B cell (primary cell): Measurements from ENCODE around the gene PLA2G2F. TPM values are rescaled to one million over a fixed set of nuclear protein-coding genes. Genes with fewer than 3 reads are reported as not detected.

ENCODE experiments used
- ATAC-seq: fragments of 200-7000 bp; cut with Tn5 transposase; one replicate; pipeline ENCODE4 v1.10.0; 2021; ENCODE audit warnings: low read depth, mild to moderate bottlenecking, moderate number of reproducible peaks, moderate library complexity
- CTCF ChIA-PET: fragments of 350-600 bp; sonication (Branson Sonifier 250); formaldehyde crosslinking; loops from one replicate; lab custom pipeline; 2021; ENCODE audit warnings: antibody characterized with exemption, inconsistent platforms; lab: Charles Lee
- POLR2A ChIA-PET: fragments of 350-600 bp; sonication (Branson Sonifier 250); formaldehyde crosslinking; loops from one replicate; lab custom pipeline; 2021; ENCODE audit warnings: antibody characterized with exemption; lab: Charles Lee
- DNase-seq: peaks from one replicate; pipeline ENCODE4 v3.0.0; 2013
- H2AFZ ChIP-seq: 2 replicates; pipeline ENCODE4 v1.6.1; 2012; ENCODE audit warnings: mild to moderate bottlenecking, low read depth, low read length; ENCODE audit not compliant: insufficient read depth, poor library complexity, severe bottlenecking
- H3K27ac ChIP-seq, 2 donors: 1 replicate in 1 of 2; 2 replicates in 1 of 2; pipeline ENCODE4 v1.5.1; 2012 to 2013; ENCODE audit warnings: low read length in 2 of 2, mild to moderate bottlenecking in 2 of 2, moderate library complexity in 1 of 2
- H3K27me3 ChIP-seq, 4 experiments: fragments of 200-600 bp in 1 of 4; sonication (generic) in 1 of 4; replicated peaks in 1 of 4; 1 replicate in 2 of 4; 2 replicates in 2 of 4; pipeline versions ENCODE4 v1.6.1 to v1.7.0; 2013 to 2016; ENCODE audit warnings: low read length in 3 of 4, mild to moderate bottlenecking in 2 of 4, mixed read lengths in 1 of 4, moderate library complexity in 1 of 4; ENCODE audit not compliant: insufficient read depth in 4 of 4, control insufficient read depth in 3 of 4; ENCODE audit errors: control extremely low read depth in 1 of 4
- H3K36me3 ChIP-seq, 2 experiments: replicated peaks in 1 of 2; 1 replicate in 1 of 2; 2 replicates in 1 of 2; pipeline versions ENCODE4 v1.6.1 to v1.7.1; 2013; ENCODE audit warnings: low read length in 1 of 2; ENCODE audit not compliant: insufficient read depth in 2 of 2, control insufficient read depth in 1 of 2; ENCODE audit errors: control extremely low read depth in 1 of 2, extremely low read depth in 1 of 2
- H3K4me1 ChIP-seq, 2 donors: fragments of 200-600 bp in 1 of 2; sonication (generic) in 1 of 2; 1 replicate in 1 of 2; 2 replicates in 1 of 2; pipeline versions ENCODE4 v1.5.1 to v1.6.1; 2013 to 2017; ENCODE audit warnings: low read length in 2 of 2; ENCODE audit not compliant: control insufficient read depth in 2 of 2, insufficient read depth in 2 of 2
- H3K4me2 ChIP-seq: replicated peaks from 2 replicates; pipeline ENCODE3; 2012; ENCODE audit warnings: mild to moderate bottlenecking, low read depth, low read length; ENCODE audit not compliant: poor library complexity, severe bottlenecking
- H3K4me3 ChIP-seq, 5 experiments: fragments of 200-600 bp in 1 of 5; sonication (generic) in 1 of 5; 1 replicate in 3 of 5; 2 replicates in 2 of 5; pipeline versions ENCODE4 v1.5.1 to v1.7.0; 2011 to 2016; ENCODE audit warnings: low read length in 4 of 5, mild to moderate bottlenecking in 4 of 5, low read depth in 2 of 5, control low read depth in 1 of 5, moderate library complexity in 1 of 5; ENCODE audit not compliant: insufficient read depth in 1 of 5; ENCODE audit errors: control extremely low read depth in 1 of 5, extremely low read depth in 1 of 5
- H3K79me2 ChIP-seq: fragments of 200-600 bp; sonication (generic); one replicate; pipeline ENCODE4 v1.6.0; 2016; ENCODE audit warnings: low read length; ENCODE audit not compliant: control insufficient read depth, insufficient read depth
- H3K9ac ChIP-seq: fragments of 200-600 bp; sonication (generic); 2 replicates; pipeline ENCODE4 v1.6.1; 2017; ENCODE audit warnings: mild to moderate bottlenecking, low read length, moderate library complexity
- H3K9me3 ChIP-seq, 3 donors: one replicate each; pipeline versions ENCODE4 v1.6.1 to v1.7.1; 2013; ENCODE audit warnings: low read length in 2 of 3; ENCODE audit not compliant: control insufficient read depth in 2 of 3, insufficient read depth in 1 of 3; ENCODE audit errors: control extremely low read depth in 1 of 3
- H4K20me1 ChIP-seq: 2 replicates; pipeline ENCODE4 v1.6.0; 2012; ENCODE audit warnings: mild to moderate bottlenecking, low read length; ENCODE audit not compliant: insufficient read depth, control insufficient read depth, poor library complexity, severe bottlenecking
- H3K27ac Mint-ChIP-seq: one replicate; pipeline ENCODE4 v1.8.0; 2021; ENCODE audit warnings: mixed read lengths
- H3K27me3 Mint-ChIP-seq: one replicate; pipeline ENCODE4 v1.8.0; 2021; ENCODE audit warnings: mixed read lengths
- H3K4me1 Mint-ChIP-seq: one replicate; pipeline ENCODE4 v1.8.0; 2021; ENCODE audit warnings: mixed read lengths
- H3K4me3 Mint-ChIP-seq: one replicate; pipeline ENCODE4 v1.8.0; 2021; ENCODE audit warnings: mixed read lengths
- H3K9me3 Mint-ChIP-seq: one replicate; pipeline ENCODE4 v1.8.0; 2022; ENCODE audit warnings: mixed read lengths; ENCODE audit not compliant: insufficient read depth
- EZH2 ChIP-seq: IDR thresholded peaks from 2 replicates; pipeline ENCODE4 v1.6.1; 2012; ENCODE audit warnings: borderline replicate concordance, low read depth, mild to moderate bottlenecking, moderate library complexity, low read length; ENCODE audit not compliant: insufficient read depth, poor library complexity, severe bottlenecking
- WGBS: methylation state at CpG from one replicate; pipeline ENCODE4 v1.1.5; 2013; ENCODE audit warnings: missing lambda C conversion rate; ENCODE audit not compliant: insufficient coverage; 5-methylcytosine and 5-hydroxymethylcytosine counted together
- intact Hi-C: fragments of 100-400 bp; cut with micrococcal nuclease; formaldehyde crosslinking; loops from one replicate; pipeline ENCODE4 v1.10.0; 2022
- polyA plus RNA-seq: library from polyadenylated mRNA; depleted of rRNA; stranded (reverse); fragments of >200 nt; gene quantifications from 2 replicates; pipeline ENCODE4 v1.2.3, GENCODE V29; 2012
- total RNA-seq, 2 donors: library from RNA; stranded (reverse); fragments of 120-200 nt in 1 of 2; gene quantifications; 1 replicate in 1 of 2; 2 replicates in 1 of 2; pipeline versions ENCODE4 v1.2.3 to v1.2.4, GENCODE V29; 2013 to 2022
- TF ChIP-seq, protein P1 (sequence below): fragments of 200-600 bp; IDR thresholded peaks from one replicate; pipeline ENCODE4 v1.8.0; 2022; ENCODE audit warnings: antibody characterized with exemption, mild to moderate bottlenecking

The PLA2G2F gene
- total and polyA plus RNA-seq, 2 donors (not counting 1 experiment from before 2014, with no cell fraction given): not detected

DNA sequence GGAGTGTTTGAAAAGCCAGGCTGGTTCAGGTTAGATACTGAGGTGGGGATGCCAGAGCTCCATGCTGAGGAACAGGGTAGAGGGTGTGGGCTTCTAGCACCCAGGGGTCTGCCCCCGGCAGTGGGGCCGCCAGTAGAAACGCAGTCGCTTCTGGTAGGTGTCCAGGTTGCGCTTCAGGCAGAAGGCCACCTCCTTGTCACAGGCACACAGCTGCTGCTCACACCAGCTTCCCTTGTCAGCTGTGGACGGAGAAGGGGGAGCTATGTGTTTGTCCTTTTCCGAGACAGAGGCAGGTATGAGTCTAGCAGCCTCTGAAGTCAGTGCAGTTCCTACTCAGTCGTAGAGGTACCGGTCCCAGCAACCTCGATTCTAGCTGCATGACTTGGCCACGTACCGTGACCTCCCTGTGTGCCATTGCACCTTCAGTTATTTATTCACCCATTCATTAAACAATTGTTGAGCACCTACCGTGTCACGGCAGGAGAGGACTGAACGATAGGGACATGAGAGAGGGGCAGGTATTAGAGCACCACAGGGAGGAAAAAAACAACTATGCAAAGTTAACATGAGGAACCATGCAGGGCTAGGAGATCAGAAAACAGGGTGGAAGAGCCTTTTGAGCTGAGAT, 25.0 kb upstream of the PLA2G2F start:
- H3K9me3 Mint-ChIP-seq: no peaks in the 10 kb centered on the region
- H3K36me3 ChIP-seq: no peaks in the 10 kb centered on the region
- H4K20me1 ChIP-seq: no peaks in the 10 kb centered on the region
- H3K27ac Mint-ChIP-seq: no peak overlapping the region
- intact Hi-C loops: no loop called here
- peaks cover 31% of the 10 kb centered on the region for H3K4me1 Mint-ChIP-seq
- no peaks in the 10 kb centered on the region for H3K27me3 Mint-ChIP-seq
- ChIA-PET POLR2A (interaction anchor here (0.9 kb wide), 1 partner anchor 10 kb away, joined by 3 read pairs; no protein-coding TSS in a partner anchor), CTCF (interaction anchor here (0.9 to 2.1 kb wide), 5 partner anchors 13 to 522 kb away, joined by 3 to 8 read pairs (median 3); no protein-coding TSS in a partner anchor)
- H3K27me3 ChIP-seq: peaks cover 0 to 3% (median 0%) of the 10 kb centered on the region in 4 experiments
- H3K4me2 ChIP-seq: no peak overlapping the region
- TF ChIP-seq, protein P1, sequence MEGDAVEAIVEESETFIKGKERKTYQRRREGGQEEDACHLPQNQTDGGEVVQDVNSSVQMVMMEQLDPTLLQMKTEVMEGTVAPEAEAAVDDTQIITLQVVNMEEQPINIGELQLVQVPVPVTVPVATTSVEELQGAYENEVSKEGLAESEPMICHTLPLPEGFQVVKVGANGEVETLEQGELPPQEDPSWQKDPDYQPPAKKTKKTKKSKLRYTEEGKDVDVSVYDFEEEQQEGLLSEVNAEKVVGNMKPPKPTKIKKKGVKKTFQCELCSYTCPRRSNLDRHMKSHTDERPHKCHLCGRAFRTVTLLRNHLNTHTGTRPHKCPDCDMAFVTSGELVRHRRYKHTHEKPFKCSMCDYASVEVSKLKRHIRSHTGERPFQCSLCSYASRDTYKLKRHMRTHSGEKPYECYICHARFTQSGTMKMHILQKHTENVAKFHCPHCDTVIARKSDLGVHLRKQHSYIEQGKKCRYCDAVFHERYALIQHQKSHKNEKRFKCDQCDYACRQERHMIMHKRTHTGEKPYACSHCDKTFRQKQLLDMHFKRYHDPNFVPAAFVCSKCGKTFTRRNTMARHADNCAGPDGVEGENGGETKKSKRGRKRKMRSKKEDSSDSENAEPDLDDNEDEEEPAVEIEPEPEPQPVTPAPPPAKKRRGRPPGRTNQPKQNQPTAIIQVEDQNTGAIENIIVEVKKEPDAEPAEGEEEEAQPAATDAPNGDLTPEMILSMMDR: no peak
- no peak for TF ChIP-seq EZH2
- 78% methylated on average over 10 of the region's 15 CpGs for WGBS
- ATAC-seq (no peak), DNase-seq (no peak)
- H3K4me1 ChIP-seq: peaks cover 12 to 17% of the 10 kb centered on the region in 2 donors
- no peaks in the 10 kb centered on the region for H3K79me2 ChIP-seq
- no peak overlapping the region for H3K9ac ChIP-seq
- no peak overlapping the region for H3K4me3 ChIP-seq
- H3K27ac ChIP-seq: no peak overlapping the region
- no peaks in the 10 kb centered on the region for H3K9me3 ChIP-seq
- no peak overlapping the region for H3K4me3 Mint-ChIP-seq
- no peak overlapping the region for H2AFZ ChIP-seq

DNA sequence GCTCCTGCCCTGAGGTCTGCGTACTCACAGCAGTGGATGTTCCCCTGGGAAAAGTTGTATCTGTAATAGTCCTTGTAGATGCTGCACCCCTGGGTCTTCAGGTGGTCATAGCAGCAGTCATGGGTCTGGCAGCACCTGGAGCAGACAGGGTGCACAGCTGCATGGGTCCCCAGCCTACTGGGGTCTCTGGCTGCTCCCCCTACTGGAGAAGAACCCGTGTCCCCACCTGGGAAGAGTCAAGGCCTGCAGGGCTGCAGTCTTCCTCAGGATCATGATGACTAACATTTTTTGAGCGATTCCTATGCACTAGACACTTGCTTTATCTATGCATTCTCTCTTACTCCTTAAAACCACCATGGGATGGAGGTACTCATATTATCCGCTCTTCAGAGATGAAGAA, 23.6 kb upstream of the PLA2G2F start:
- DNase-seq (no peak), ATAC-seq (no peak)
- no peak for TF ChIP-seq EZH2
- TF ChIP-seq, protein P1: no peak
- H3K9me3 ChIP-seq: no peaks in the 10 kb centered on the region
- peaks cover 43% of the 10 kb centered on the region for H3K4me1 Mint-ChIP-seq
- H3K9me3 Mint-ChIP-seq: no peaks in the 10 kb centered on the region
- ChIA-PET POLR2A (interaction anchor here (0.9 kb wide), 1 partner anchor 9 kb away, joined by 3 read pairs; no protein-coding TSS in a partner anchor), CTCF (interaction anchor here (1.1 kb wide), 1 partner anchor 14 kb away, joined by 3 read pairs; no protein-coding TSS in a partner anchor)
- no peaks in the 10 kb centered on the region for H3K27me3 Mint-ChIP-seq
- no peak overlapping the region for H2AFZ ChIP-seq
- no peak overlapping the region for H3K9ac ChIP-seq
- H3K4me2 ChIP-seq: no peak overlapping the region
- whole genome bisulfite sequencing: 81% methylated on average over 3 of the region's 4 CpGs
- no peak overlapping the region for H3K27ac Mint-ChIP-seq
- no peak overlapping the region for H3K4me3 Mint-ChIP-seq
- H3K27me3 ChIP-seq: no peaks in the 10 kb centered on the region
- peaks cover 25 to 27% of the 10 kb centered on the region in 2 donors for H3K4me1 ChIP-seq
- no peaks in the 10 kb centered on the region for H3K36me3 ChIP-seq
- H4K20me1 ChIP-seq: no peaks in the 10 kb centered on the region
- H3K79me2 ChIP-seq: no peaks in the 10 kb centered on the region
- H3K27ac ChIP-seq: no peak overlapping the region
- H3K4me3 ChIP-seq: no peak overlapping the region
- intact Hi-C loops: no loop called here
